DOHH2 (cell line): ENCODE data around the gene CAMKMT.

Experiments used
- H3F3A ChIP-seq: fragments of 200-600 bp; sonication (generic), shearing (Covaris generic); 2 replicates; pipeline ENCODE4 v1.6.0; 2016; ENCODE audit warnings: antibody characterized with exemption, mild to moderate bottlenecking; ENCODE audit not compliant: control insufficient read depth, insufficient read depth
- H3K27ac ChIP-seq: fragments of 200-600 bp; sonication (generic); 2 replicates; pipeline ENCODE4 v1.5.1; 2014; ENCODE audit warnings: low read depth, mild to moderate bottlenecking, low read length, moderate library complexity
- H3K27me3 ChIP-seq: fragments of 200-600 bp; sonication (generic); 2 replicates; pipeline ENCODE4 v1.6.1; 2014; ENCODE audit warnings: mild to moderate bottlenecking, low read length, mixed read lengths; ENCODE audit not compliant: control insufficient read depth
- H3K36me3 ChIP-seq: fragments of 200-600 bp; sonication (generic); 2 replicates; pipeline ENCODE4 v1.6.1; 2014; ENCODE audit warnings: mild to moderate bottlenecking, low read length, moderate library complexity, mixed read lengths; ENCODE audit not compliant: control insufficient read depth
- H3K4me1 ChIP-seq: fragments of 200-600 bp; sonication (generic); 2 replicates; pipeline ENCODE4 v1.6.1; 2014; ENCODE audit warnings: mild to moderate bottlenecking, low read length, mixed read lengths; ENCODE audit not compliant: control insufficient read depth
- H3K4me2 ChIP-seq: fragments of 200-600 bp; sonication (generic); 2 replicates; pipeline ENCODE4 v1.6.0; 2014; ENCODE audit warnings: mild to moderate bottlenecking, low read length, moderate library complexity
- H3K4me3 ChIP-seq: fragments of 200-600 bp; sonication (generic); 2 replicates; pipeline ENCODE4 v1.5.1; 2014; ENCODE audit warnings: mild to moderate bottlenecking, low read length, mixed read lengths
- H3K79me2 ChIP-seq: fragments of 200-600 bp; sonication (generic); 2 replicates; pipeline ENCODE4 v1.6.1; 2014; ENCODE audit warnings: mild to moderate bottlenecking, low read length, mixed read lengths; ENCODE audit not compliant: control insufficient read depth
- H3K9me2 ChIP-seq: fragments of 200-600 bp; sonication (generic); replicated peaks from 2 replicates; pipeline ENCODE4 v1.6.1; 2014; ENCODE audit warnings: mild to moderate bottlenecking, low read length, mixed read lengths; ENCODE audit not compliant: control insufficient read depth
- H3K9me3 ChIP-seq: fragments of 200-600 bp; sonication (generic); 2 replicates; pipeline ENCODE4 v1.6.1; 2014; ENCODE audit warnings: antibody characterized with exemption, low read length, mixed read lengths; ENCODE audit not compliant: control insufficient read depth, insufficient read depth
- H4K20me1 ChIP-seq: fragments of 200-600 bp; sonication (generic); 2 replicates; pipeline ENCODE4 v1.6.0; 2014; ENCODE audit warnings: low read depth, mild to moderate bottlenecking, antibody characterized with exemption, low read length, moderate library complexity; ENCODE audit not compliant: control insufficient read depth, insufficient read depth
- CTCF ChIP-seq: fragments of 200-600 bp; sonication (generic); IDR thresholded peaks from one replicate; pipeline ENCODE4 v1.5.1; 2014; ENCODE audit warnings: antibody characterized with exemption, mild to moderate bottlenecking, low read depth, low read length; ENCODE audit not compliant: poor library complexity, severe bottlenecking
- EZH2phosphoT487 ChIP-seq: fragments of 200-600 bp; sonication (generic); IDR thresholded peaks from 2 replicates; pipeline ENCODE4 v1.6.1; 2017; ENCODE audit warnings: borderline replicate concordance, mild to moderate bottlenecking, antibody characterized with exemption, low read length, moderate library complexity, mixed read lengths

CAMKMT gene

GRCh38 chr2:44751754-44752479, 390.2 kb downstream of the CAMKMT start:
- Histone ChIP-seq H3K9me3 (no peaks in the 10 kb centered on the region), H3K4me1 (peaks cover 17% of the 10 kb centered on the region), H3K9me2 (no peaks in the 10 kb centered on the region), H4K20me1 (no peaks in the 10 kb centered on the region), H3K27ac (no peak overlapping the region), H3K4me2 (no peak overlapping the region), H3K4me3 (no peak overlapping the region), H3K79me2 (no peaks in the 10 kb centered on the region), H3K36me3 (no peaks in the 10 kb centered on the region), H3K27me3 (no peaks in the 10 kb centered on the region), H3F3A (no peaks in the 10 kb centered on the region)
- TF ChIP-seq EZH2phosphoT487 (no peak), CTCF (no peak)

- Histone ChIP-seq H3F3A (no peaks in the 10 kb centered on the region), H4K20me1 (no peaks in the 10 kb centered on the region), H3K4me1 (peaks cover 17% of the 10 kb centered on the region), H3K4me2 (no peak overlapping the region), H3K36me3 (no peaks in the 10 kb centered on the region), H3K27me3 (no peaks in the 10 kb centered on the region), H3K79me2 (no peaks in the 10 kb centered on the region), H3K9me2 (no peaks in the 10 kb centered on the region), H3K27ac (no peak overlapping the region), H3K9me3 (no peaks in the 10 kb centered on the region), H3K4me3 (no peak overlapping the region)
- no peak for TF ChIP-seq CTCF
- no peak for TF ChIP-seq EZH2phosphoT487
Measured at GRCh38 chr2:44752761-44753160, 391.0 kb downstream of the CAMKMT start.

- Histone ChIP-seq H3K4me3 (no peak overlapping the region), H3K4me2 (peak overlapping the region; percentile 15)
Measured at GRCh38 chr2:44753552-44754285, 392.0 kb downstream of the CAMKMT start.

More at GRCh38 chr2:44753552-44754285, 392.0 kb downstream of the CAMKMT start:
- no peak for TF ChIP-seq CTCF
- no peak for TF ChIP-seq EZH2phosphoT487
- Histone ChIP-seq H3F3A (no peaks in the 10 kb centered on the region), H3K36me3 (no peaks in the 10 kb centered on the region), H3K27ac (no peak overlapping the region), H3K4me1 (peaks cover 17% of the 10 kb centered on the region), H3K9me2 (no peaks in the 10 kb centered on the region), H3K27me3 (no peaks in the 10 kb centered on the region), H3K9me3 (no peaks in the 10 kb centered on the region), H4K20me1 (no peaks in the 10 kb centered on the region), H3K79me2 (no peaks in the 10 kb centered on the region)
